NK-92 treated with Interleukin-12 subunit alpha and Interleukin-12 subunit beta, amount 100 ng/mL, for 24 hours (cell line): ENCODE data around the gene KIFC3.
"Not testable (repeated sequence)": the region's sequence is repeated elsewhere in the genome, so short reads cannot be mapped to it uniquely, and the experiment has no call there.

Experiments used
- DNase-seq: peaks from one replicate; lab custom pipeline; 2025; lab: John Stamatoyannopoulos, UW

The KIFC3 gene

GRCh38 chr16:57752581-57753447, 49.5 kb downstream of the KIFC3 start:
- no peak for DNase-seq

- DNase-seq, result no peak
Observed at GRCh38 chr16:57752203-57752580, 50.1 kb downstream of the KIFC3 start.

GRCh38 chr16:57751539-57752202, 50.6 kb downstream of the KIFC3 start:
- DNase-seq, result no peak

GRCh38 chr16:57750796-57751538, 51.3 kb downstream of the KIFC3 start:
- DNase-seq, result no peak

- DNase-seq, result no peak
Observed at GRCh38 chr16:57749856-57750452, 52.3 kb downstream of the KIFC3 start.

GRCh38 chr16:57749101-57749692, 53.1 kb downstream of the KIFC3 start:
- DNase-seq, result no peak

- DNase-seq, result no peak
Observed at GRCh38 chr16:57748596-57748995, 53.7 kb downstream of the KIFC3 start.

GRCh38 chr16:57747996-57748395, 54.3 kb downstream of the KIFC3 start:
- no peak for DNase-seq

GRCh38 chr16:57747496-57747895, 54.8 kb downstream of the KIFC3 start:
- DNase-seq, result no peak

- no peak for DNase-seq
Observed at GRCh38 chr16:57747091-57747490, 55.2 kb downstream of the KIFC3 start.

GRCh38 chr16:57746316-57746715, 56.0 kb downstream of the KIFC3 start:
- not testable (repeated sequence) for DNase-seq

- DNase-seq, result no peak
Observed at GRCh38 chr16:57745768-57746167, 56.5 kb downstream of the KIFC3 start.

- no peak for DNase-seq
Observed at GRCh38 chr16:57744642-57744903, 57.7 kb downstream of the KIFC3 start.

- no peak for DNase-seq
Observed at GRCh38 chr16:57743886-57744641, 58.2 kb downstream of the KIFC3 start.

GRCh38 chr16:57743458-57743857, 58.8 kb downstream of the KIFC3 start:
- no peak for DNase-seq

GRCh38 chr16:57742543-57742942, 59.7 kb downstream of the KIFC3 start:
- no peak for DNase-seq

GRCh38 chr16:57741660-57742191, 60.6 kb downstream of the KIFC3 start:
- DNase-seq, result no peak

- DNase-seq, result no peak
Observed at GRCh38 chr16:57740423-57741071, 61.7 kb downstream of the KIFC3 start.

- no peak for DNase-seq
Observed at GRCh38 chr16:57739756-57740422, 62.4 kb downstream of the KIFC3 start.

GRCh38 chr16:57738844-57739243, 63.4 kb downstream of the KIFC3 start:
- DNase-seq, result no peak
